HEK293T (cell line): ENCODE data around the gene CD96.

Source experiments
- ARNT ChIP-seq: fragments of 450-650 bp; IDR thresholded peaks from 2 replicates; pipeline ENCODE4 v1.6.1; 2017; ENCODE audit warnings: mild to moderate bottlenecking
- ELF4 ChIP-seq: fragments of 450-650 bp; IDR thresholded peaks from 2 replicates; pipeline ENCODE4 v1.6.1; 2017; ENCODE audit warnings: antibody characterized with exemption
- FOXA1 ChIP-seq: fragments of 450-650 bp; IDR thresholded peaks from 2 replicates; pipeline ENCODE4 v1.6.1; 2016; ENCODE audit warnings: mild to moderate bottlenecking
- FOXK2 ChIP-seq: fragments of 450-650 bp; IDR thresholded peaks from 2 replicates; pipeline ENCODE4 v1.6.1; 2016; ENCODE audit warnings: mild to moderate bottlenecking
- FOXM1 ChIP-seq: fragments of 450-650 bp; IDR thresholded peaks from 2 replicates; pipeline ENCODE4 v1.6.1; 2017; ENCODE audit warnings: mild to moderate bottlenecking, borderline replicate concordance
- HDGF ChIP-seq: fragments of 450-650 bp; IDR thresholded peaks from 2 replicates; pipeline ENCODE4 v1.6.1; 2017; ENCODE audit warnings: antibody characterized with exemption, borderline replicate concordance
- LEF1 ChIP-seq: fragments of 450-650 bp; IDR thresholded peaks from 2 replicates; pipeline ENCODE4 v1.6.1; 2017; ENCODE audit warnings: mild to moderate bottlenecking, borderline replicate concordance
- SUZ12 ChIP-seq: fragments of 450-650 bp; IDR thresholded peaks from 2 replicates; pipeline ENCODE4 v1.6.1; 2016; ENCODE audit warnings: mild to moderate bottlenecking
- ZNF384 ChIP-seq: fragments of 450-650 bp; IDR thresholded peaks from 2 replicates; pipeline ENCODE4 v1.6.1; 2016

DNA sequence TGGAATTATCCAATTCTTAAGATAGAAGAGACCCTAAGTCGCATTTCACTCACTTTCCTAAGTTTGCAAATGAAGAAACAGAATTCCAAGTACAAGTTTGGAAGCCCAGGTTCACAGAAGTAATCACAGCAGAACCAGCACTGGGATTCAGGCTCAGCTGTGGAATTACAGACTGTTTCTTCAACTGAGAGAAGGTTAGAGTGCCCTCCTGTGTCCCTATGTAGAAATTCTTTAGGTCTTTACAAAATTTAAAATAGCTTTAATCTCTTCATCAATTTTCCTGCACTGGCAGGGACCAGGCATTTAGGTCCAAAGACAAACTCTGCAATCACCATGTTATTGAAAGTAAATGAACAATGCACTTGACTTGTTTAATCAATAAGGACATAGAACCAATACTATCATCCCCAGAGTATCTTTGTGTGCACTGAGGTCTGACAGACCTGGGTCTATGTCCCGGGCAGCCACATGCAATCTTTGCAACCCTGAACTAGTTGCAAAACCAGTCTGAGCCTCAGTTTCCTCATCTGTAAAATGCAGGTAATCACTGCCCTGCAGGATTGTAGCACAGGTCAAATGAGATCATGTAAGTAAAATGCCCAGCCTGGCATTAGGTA lies 149.4 kb downstream of the CD96 start:
- TF ChIP-seq ELF4 (no peak), SUZ12 (no peak), FOXA1 (no peak), LEF1 (no peak), FOXK2 (no peak), ARNT (no peak), ZNF384 (no peak), HDGF (no peak), FOXM1 (no peak)
